Measurements from ENCODE around the gene RFT1.
A peak's percentile ranks its signal among the peaks of the same experiment; 100 is the strongest.

Gene RFT1

DNA sequence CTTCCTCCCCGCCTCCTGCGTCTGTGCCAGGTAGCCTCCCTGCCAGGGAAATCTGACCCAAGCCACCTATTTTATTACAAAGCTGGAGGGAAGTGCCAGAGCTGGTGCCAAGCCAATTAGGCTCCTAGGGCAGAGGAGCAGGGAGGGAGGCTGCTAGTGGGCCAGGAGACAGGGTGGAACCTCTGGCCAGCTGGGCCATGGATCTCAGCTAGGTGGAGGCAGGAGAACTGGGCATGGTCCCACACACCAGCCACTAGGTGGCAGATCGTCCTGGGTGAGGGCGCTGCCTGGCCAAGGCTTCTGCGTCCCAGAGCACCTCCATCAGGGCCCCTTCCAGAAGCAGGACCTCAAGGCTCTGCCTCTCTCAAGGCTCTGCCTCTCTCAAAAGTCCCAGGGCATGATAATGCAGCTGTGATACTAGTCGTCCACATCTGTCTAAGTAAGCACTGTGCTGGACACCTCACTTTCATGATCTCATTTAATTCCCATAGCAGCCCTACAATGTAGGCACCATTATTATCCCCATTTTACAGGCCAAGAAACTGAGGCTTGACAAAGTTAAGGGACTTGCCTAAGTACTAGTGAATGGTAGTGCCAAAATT is 4.5 kb upstream of the RFT1 start:
- no peak overlapping the region for H3K4me3 ChIP-seq (ENCODE audit: low read depth, low read length)
- TF ChIP-seq, protein P1, sequence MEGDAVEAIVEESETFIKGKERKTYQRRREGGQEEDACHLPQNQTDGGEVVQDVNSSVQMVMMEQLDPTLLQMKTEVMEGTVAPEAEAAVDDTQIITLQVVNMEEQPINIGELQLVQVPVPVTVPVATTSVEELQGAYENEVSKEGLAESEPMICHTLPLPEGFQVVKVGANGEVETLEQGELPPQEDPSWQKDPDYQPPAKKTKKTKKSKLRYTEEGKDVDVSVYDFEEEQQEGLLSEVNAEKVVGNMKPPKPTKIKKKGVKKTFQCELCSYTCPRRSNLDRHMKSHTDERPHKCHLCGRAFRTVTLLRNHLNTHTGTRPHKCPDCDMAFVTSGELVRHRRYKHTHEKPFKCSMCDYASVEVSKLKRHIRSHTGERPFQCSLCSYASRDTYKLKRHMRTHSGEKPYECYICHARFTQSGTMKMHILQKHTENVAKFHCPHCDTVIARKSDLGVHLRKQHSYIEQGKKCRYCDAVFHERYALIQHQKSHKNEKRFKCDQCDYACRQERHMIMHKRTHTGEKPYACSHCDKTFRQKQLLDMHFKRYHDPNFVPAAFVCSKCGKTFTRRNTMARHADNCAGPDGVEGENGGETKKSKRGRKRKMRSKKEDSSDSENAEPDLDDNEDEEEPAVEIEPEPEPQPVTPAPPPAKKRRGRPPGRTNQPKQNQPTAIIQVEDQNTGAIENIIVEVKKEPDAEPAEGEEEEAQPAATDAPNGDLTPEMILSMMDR (IDR thresholded peaks at IDR 0.05; ENCODE audit: insufficient read depth, low read length, missing control alignments), result peak; percentile 88
- no peak for DNase-seq (ENCODE audit: low read depth, low spot score)
- ChIA-PET POLR2A (no interaction called here), CTCF (interaction anchor here (0.9 to 11.0 kb wide), 29 partner anchors 10 to 216 kb away, joined by 3 to 245 read pairs (median 6); partner anchors contain the start of gene PRKCD)

DNA sequence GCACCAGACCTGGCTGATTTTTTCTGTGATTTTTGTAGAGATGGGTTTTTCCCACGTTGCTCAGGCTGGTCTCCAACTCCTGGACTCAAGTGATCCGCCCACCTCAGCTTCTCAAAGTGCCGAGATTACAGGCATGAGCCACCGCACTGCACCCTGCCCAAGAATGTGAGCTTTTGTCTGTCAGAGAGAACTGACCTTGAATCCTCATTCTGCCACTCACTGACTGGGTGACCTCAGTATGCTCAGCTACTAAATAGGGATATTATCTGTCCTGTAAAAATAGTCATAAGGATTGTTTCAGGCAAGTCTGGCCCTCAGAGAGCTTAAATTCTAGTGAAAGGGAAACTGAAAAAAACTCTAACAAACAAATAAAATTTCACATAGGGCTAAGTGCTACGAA is 2.1 kb upstream of the RFT1 start:
- H3K4me3 ChIP-seq (ENCODE audit: low read depth, low read length), result no peak overlapping the region
- ChIA-PET POLR2A (no interaction called here), CTCF (interaction anchor here (0.5 to 11.0 kb wide), 11 partner anchors 9 to 1699 kb away, joined by 3 to 245 read pairs (median 9); no protein-coding TSS in a partner anchor)
- TF ChIP-seq, protein P1 (IDR thresholded peaks at IDR 0.05; ENCODE audit: insufficient read depth, low read length, missing control alignments), result no peak
- DNase-seq (ENCODE audit: low read depth, low spot score), result no peak

DNA sequence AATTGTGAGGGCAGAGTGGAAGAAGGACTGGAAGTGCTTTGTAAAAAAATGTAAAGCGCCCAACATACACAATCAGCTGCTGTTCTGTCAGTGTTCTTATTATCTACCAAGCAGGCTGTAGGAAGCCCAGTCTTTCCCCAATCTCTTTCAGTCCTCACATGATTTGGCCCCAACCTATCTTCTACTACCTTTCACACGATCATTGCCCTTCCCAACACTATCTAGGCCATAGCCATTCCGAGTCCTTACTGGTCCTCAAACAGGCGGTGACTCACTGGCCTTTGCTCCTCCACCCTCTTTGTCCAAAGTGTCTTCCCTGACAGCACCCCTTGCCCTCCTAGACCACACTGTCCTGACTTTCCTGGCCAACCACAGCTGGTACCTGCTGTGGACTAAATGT is 861 bp upstream of the RFT1 start:
- ChIA-PET CTCF (interaction anchor here (1.2 to 11.0 kb wide), 7 partner anchors 8 to 89 kb away, joined by 3 to 245 read pairs (median 52); no protein-coding TSS in a partner anchor), POLR2A (interaction anchor here (0.6 kb wide), 1 partner anchor 42 kb away, joined by 3 read pairs; no protein-coding TSS in a partner anchor)
- peak overlapping the region; percentile 97; the same call in 1 of the 2 replicates for H3K4me3 ChIP-seq (ENCODE audit: low read depth, low read length)
- TF ChIP-seq, protein P1 (IDR thresholded peaks at IDR 0.05; ENCODE audit: insufficient read depth, low read length, missing control alignments), result no peak
- DNase-seq (ENCODE audit: low read depth, low spot score), result no peak

DNA sequence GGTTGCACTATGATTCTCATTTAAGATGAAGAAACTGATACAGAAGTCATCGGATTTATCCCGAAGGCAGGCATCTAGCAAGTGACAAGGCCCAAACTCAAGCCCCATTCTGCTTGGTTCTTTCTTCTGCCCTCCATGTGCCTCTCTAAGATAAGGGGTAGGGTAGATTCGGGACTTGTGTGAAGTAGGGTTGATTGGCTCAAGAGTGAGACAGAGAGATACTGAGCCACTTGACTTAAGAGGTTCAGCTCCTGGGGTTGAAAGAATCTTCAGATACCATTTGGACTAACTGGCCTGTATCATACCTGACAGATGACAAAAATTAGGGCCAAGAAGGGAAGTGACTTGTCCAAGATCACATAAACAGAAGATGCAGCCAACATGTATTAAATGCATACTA is 891 bp downstream of the RFT1 start:
- POLR2A ChIA-PET, result no interaction called here
- DNase-seq (ENCODE audit: low read depth, low spot score), result no peak
- peak overlapping the region; percentile 97 for H3K4me3 ChIP-seq (ENCODE audit: low read depth, low read length)
- TF ChIP-seq, protein P1 (IDR thresholded peaks at IDR 0.05; ENCODE audit: insufficient read depth, low read length, missing control alignments), result no peak
- CTCF ChIA-PET, result interaction anchor here (1.0 to 11.0 kb wide), 7 partner anchors 9 to 69 kb away, joined by 4 to 130 read pairs (median 14); no protein-coding TSS in a partner anchor

DNA sequence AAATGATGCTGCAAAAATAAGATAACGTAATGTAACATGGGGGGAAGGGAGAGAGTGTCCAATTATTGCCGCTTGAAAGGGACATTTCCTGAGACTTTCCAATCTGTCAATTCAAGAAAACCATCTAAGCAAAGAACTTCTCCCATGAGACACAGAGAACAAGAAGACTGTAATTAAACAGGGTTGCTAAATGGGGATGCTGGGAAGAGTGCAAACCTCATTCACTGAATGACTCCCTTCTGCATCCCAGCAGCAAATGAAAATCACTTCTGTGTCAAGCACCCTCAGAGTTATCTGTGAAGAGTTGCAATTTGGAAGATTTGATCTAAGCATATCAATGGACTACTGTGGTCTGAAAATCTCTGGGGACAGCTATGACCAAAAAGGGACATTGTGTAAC is 3.6 kb downstream of the RFT1 start:
- TF ChIP-seq, protein P1 (IDR thresholded peaks at IDR 0.05; ENCODE audit: insufficient read depth, low read length, missing control alignments), result no peak
- no peak overlapping the region for H3K4me3 ChIP-seq (ENCODE audit: low read depth, low read length)
- POLR2A ChIA-PET, result no interaction called here
- no peak for DNase-seq (ENCODE audit: low read depth, low spot score)
- CTCF ChIA-PET, result interaction anchor here (2.4 to 4.2 kb wide), 2 partner anchors 10 to 12 kb away, joined by 25 to 58 read pairs; no protein-coding TSS in a partner anchor

DNA sequence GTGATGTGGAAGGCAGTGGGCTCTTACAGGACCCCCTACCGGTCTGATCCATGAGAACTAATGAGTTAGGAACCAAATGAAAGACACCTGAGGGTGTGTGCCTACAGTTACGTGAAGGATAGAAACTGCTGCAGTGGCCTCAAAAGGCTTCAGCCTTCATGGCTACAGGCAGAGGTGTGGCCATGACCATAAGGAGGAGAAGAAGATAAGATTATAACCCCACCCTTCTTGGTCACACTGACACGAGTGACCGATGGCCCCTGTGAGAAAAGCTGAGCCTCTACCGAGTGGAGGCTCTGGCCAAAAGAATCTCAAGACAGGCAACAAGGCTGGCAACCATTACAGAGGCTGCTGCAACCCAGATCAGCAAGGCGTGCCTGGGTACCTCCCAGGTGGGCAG is 6.3 kb downstream of the RFT1 start:
- TF ChIP-seq, protein P1 (IDR thresholded peaks at IDR 0.05; ENCODE audit: insufficient read depth, low read length, missing control alignments), result no peak
- no peak overlapping the region for H3K4me3 ChIP-seq (ENCODE audit: low read depth, low read length)
- DNase-seq (ENCODE audit: low read depth, low spot score), result no peak
- CTCF ChIA-PET, result interaction anchor here (1.7 to 2.5 kb wide), 3 partner anchors 9 to 77 kb away, joined by 4 to 25 read pairs (median 8); no protein-coding TSS in a partner anchor
- POLR2A ChIA-PET, result no interaction called here

Data from AG04449 (cell line).